ENCODE results near the gene ATP5F1B. TPM values are rescaled to one million over a fixed set of nuclear protein-coding genes. Genes with fewer than 3 reads are reported as not detected.

Gene ATP5F1B
- total and polyA plus RNA-seq, 9 of the 15 experiments (the other 6 are each of a cell fraction or from before 2014, with no cell fraction given), result 908 to 3,125 (median 1,482) TPM

DNA sequence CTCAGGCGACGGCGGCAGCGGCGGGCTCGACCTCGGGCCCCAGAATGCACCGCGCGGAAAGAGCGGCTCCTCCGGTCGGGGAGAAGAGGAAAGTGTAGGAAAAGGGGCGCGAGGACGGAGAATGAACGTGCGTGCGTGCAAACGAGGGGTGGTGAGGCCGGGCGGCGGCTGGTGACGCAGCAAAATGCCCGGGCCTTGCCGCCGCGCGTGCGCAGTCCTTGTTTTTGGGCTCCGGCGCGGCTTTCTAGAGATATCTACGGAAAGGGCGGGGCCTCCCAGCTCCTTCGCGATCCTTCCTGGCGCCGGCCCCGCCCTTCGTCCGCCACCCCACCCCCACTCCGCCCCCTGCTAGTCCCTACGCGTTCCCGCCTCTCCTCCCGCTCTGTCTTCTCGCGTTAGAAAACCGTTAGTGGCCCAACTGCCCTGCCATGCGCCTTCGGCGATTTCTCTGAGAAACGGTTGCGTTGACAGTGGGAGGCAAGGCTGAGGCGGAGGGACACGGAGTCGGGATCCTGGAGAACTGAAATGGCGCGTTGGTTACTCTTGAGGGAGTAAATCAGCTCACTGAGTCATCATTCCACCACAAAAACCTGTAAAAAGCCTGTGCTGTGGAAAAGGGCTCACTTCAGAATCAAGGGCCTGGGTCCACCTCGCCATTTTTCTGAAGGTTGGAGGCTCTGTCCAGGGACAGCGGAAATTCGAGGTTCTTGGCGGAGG lies 42.5 kb upstream of the ATP5F1B start, which contains the start of gene PTGES3 (continued):
- TF ChIP-seq HOMEZ (CRISPR knock-in tag; IDR thresholded peaks at IDR 0.05) (no peak), FOXA3 (CRISPR knock-in tag; conservative IDR thresholded peaks at IDR 0.05 in 1 of 2, IDR thresholded peaks at IDR 0.05 in 1 of 2) (no peak), HMGXB4 (CRISPR knock-in tag; IDR thresholded peaks at IDR 0.05) (no peak; the same call in none of the 2 replicates), COPS2 (conservative IDR thresholded peaks at IDR 0.05) (no peak), ZNF76 (CRISPR knock-in tag; IDR thresholded peaks at IDR 0.05; ENCODE audit: borderline replicate concordance) (no peak), KLF10 (CRISPR knock-in tag; IDR thresholded peaks at IDR 0.05) (no peak), CC2D1A (IDR thresholded peaks at IDR 0.05) (peak; percentile 87), CREB5 (CRISPR knock-in tag; IDR thresholded peaks at IDR 0.05) (no peak), ZBTB33 (CRISPR knock-in tag; IDR thresholded peaks at IDR 0.05) (no peak), FOSL1 (tag; conservative IDR thresholded peaks at IDR 0.05) (peak; percentile 71; the same call in 1 of the 2 replicates), CREM (IDR thresholded peaks at IDR 0.05; ENCODE audit: low read depth) (peak; percentile 98)
- TF ChIP-seq, protein P1, sequence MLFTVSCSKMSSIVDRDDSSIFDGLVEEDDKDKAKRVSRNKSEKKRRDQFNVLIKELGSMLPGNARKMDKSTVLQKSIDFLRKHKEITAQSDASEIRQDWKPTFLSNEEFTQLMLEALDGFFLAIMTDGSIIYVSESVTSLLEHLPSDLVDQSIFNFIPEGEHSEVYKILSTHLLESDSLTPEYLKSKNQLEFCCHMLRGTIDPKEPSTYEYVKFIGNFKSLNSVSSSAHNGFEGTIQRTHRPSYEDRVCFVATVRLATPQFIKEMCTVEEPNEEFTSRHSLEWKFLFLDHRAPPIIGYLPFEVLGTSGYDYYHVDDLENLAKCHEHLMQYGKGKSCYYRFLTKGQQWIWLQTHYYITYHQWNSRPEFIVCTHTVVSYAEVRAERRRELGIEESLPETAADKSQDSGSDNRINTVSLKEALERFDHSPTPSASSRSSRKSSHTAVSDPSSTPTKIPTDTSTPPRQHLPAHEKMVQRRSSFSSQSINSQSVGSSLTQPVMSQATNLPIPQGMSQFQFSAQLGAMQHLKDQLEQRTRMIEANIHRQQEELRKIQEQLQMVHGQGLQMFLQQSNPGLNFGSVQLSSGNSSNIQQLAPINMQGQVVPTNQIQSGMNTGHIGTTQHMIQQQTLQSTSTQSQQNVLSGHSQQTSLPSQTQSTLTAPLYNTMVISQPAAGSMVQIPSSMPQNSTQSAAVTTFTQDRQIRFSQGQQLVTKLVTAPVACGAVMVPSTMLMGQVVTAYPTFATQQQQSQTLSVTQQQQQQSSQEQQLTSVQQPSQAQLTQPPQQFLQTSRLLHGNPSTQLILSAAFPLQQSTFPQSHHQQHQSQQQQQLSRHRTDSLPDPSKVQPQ (CRISPR knock-in tag; IDR thresholded peaks at IDR 0.05; ENCODE audit: borderline replicate concordance), result no peak
- TF ChIP-seq, protein P2, sequence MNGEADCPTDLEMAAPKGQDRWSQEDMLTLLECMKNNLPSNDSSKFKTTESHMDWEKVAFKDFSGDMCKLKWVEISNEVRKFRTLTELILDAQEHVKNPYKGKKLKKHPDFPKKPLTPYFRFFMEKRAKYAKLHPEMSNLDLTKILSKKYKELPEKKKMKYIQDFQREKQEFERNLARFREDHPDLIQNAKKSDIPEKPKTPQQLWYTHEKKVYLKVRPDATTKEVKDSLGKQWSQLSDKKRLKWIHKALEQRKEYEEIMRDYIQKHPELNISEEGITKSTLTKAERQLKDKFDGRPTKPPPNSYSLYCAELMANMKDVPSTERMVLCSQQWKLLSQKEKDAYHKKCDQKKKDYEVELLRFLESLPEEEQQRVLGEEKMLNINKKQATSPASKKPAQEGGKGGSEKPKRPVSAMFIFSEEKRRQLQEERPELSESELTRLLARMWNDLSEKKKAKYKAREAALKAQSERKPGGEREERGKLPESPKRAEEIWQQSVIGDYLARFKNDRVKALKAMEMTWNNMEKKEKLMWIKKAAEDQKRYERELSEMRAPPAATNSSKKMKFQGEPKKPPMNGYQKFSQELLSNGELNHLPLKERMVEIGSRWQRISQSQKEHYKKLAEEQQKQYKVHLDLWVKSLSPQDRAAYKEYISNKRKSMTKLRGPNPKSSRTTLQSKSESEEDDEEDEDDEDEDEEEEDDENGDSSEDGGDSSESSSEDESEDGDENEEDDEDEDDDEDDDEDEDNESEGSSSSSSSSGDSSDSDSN (IDR thresholded peaks at IDR 0.05; ENCODE audit: borderline replicate concordance in 1 of 2, low read depth in 2 of 2, low read length in 2 of 2), result peak; percentile 4 to 69; a peak in 1 of 4 replicates
